KOPT-K1 (cell line): ENCODE measurements around the gene KRT40.

Experiments
- H3K27ac ChIP-seq: fragments of 200-600 bp; sonication (generic); 2 replicates; pipeline ENCODE4 v1.5.1; 2016; ENCODE audit warnings: antibody characterized with exemption, mild to moderate bottlenecking, low read depth, low read length; ENCODE audit not compliant: poor library complexity, severe bottlenecking
- H3K36me3 ChIP-seq: fragments of 200-600 bp; sonication (generic); 2 replicates; pipeline ENCODE4 v1.5.1; 2017; ENCODE audit warnings: antibody characterized with exemption, mild to moderate bottlenecking, low read length, moderate library complexity; ENCODE audit not compliant: insufficient read depth
- H3K9me3 ChIP-seq: fragments of 200-600 bp; sonication (generic); 2 replicates; pipeline ENCODE4 v1.5.1; 2017; ENCODE audit warnings: antibody characterized with exemption, low read length, mild to moderate bottlenecking; ENCODE audit not compliant: insufficient read depth, poor library complexity, severe bottlenecking

KRT40 gene

DNA sequence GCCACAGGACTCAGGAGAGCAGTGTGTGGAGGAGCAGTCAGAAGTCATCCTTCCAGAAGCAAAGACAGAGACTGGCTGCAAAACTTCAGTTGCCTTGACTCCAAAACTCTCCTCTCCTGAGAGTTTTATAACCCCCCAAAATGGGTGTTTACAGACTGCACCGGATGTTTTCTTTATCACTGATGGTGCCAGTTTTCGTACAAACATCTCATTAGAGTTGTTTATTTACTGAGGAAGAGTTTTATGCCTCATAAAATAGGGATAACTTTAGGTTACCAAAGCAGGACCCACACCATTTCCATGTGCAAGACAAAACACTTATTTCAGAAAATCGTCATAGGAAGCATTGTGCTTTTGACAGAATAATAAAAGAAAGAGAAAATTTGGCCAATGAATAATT, at the start of gene KRT40:
TSS of gene KRT40 (minus strand) at position 101 of the 400 bp plus-strand sequence. CDS start at position 48, 53 bp downstream.
- no peaks in the 10 kb centered on the region for H3K36me3 ChIP-seq
- H3K27ac ChIP-seq = no peak within 1 kb of the TSS

DNA sequence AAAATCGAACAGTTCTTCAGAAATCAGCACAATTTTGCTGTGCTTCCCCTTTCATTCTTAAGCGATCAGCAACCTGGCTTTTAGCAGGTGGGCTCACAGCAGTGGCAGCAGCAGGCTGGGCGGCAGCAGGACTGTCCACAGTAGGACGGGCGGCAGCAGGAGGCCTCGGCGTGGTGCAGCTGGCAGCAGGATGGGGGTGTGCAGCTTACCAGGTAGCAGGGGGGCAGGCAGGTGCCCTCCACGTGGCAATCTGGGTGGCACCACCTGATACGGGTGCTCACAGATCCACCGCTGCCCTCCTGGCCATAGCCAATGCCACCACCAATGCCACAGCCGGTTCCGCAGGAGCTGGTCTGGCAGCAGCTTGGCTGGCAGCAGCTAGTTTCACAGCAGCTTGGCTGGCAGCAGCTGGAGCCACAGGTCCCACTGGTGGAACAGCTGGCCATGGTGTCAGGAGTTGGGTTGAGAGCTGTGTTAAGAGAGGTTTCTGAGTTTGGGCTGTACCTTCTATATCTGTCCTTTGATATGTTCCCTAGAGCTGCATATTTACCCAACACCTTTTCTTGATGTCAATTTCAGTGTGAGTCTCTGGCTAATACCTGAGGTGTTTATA, 45.6 kb upstream of the KRT40 start, which contains the start of gene KRTAP1-4:
TSS of gene KRTAP1-4 (minus strand) at position 563 of the 613 bp plus-strand sequence. CDS start at position 446, 117 bp downstream.
- H3K9me3 ChIP-seq = no peaks in the 10 kb centered on the region
- H3K36me3 ChIP-seq = no peaks in the 10 kb centered on the region
- H3K27ac ChIP-seq = no peak within 1 kb of the TSS

More for the DNA sequence above, at the start of gene KRT40:
- no peaks in the 10 kb centered on the region for H3K9me3 ChIP-seq

DNA sequence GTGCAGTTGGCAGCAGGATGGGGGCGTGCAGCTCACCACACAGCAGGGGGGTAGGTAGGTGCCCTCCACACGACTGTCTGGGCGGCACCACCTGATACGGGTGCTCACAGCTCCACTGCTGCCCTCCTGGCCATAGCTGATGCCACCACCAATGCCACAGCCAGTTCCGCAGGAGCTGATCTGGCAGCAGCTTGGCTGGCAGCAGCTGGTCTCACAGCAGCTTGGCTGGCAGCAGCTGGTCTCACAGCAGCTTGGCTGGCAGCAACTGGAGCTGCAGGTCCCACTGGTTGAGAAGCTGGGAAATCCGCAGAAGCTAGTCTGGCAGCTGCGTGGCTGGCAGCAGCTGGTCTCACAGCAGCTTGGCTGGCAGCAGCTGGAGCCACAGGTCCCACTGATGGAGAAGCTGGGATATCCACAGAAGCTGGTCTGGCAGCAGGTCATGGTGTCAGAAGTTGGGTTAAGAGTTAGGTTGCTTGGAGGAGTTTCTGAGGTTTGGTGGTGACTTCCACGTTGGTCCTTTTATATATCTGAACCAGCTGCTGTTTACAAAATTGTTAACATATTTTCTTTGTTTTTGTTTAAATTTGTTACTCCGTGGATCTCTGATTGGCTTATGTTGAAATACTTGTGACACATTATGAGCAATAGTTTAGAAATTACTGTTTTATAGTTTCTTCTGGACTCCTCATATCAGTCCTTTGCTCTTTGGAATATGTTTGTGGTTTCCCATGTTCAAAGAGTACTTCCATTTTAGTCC, 42.8 kb upstream of the KRT40 start, which contains the start of gene KRTAP1-5:
TSS of gene KRTAP1-5 (minus strand) at position 494 of the 757 bp plus-strand sequence. CDS start at position 441, 53 bp downstream.
- Histone ChIP-seq H3K27ac (no peak within 1 kb of the TSS), H3K36me3 (no peaks in the 10 kb centered on the region), H3K9me3 (no peaks in the 10 kb centered on the region)

DNA sequence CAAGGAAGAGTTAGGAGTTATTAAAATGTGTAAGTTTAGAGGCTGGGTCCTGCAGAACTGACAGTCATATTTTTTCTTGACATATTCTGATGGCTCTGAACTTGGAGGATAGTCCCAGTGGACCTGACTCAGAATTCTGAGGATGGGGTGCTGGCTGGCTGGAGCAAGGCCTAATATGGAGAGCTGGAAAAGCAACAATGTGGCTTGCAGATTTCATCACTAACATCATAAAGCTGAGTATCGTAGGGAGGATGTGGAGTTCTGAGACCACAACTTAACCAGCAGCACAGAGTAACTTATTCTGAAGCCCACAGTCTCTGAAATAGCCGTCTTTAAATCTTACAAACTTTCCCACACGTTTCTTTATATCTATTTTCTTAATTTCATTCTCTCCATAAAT, 40.6 kb upstream of the KRT40 start:
- H3K27ac ChIP-seq = no peak overlapping the region
- no peaks in the 10 kb centered on the region for H3K9me3 ChIP-seq
- H3K36me3 ChIP-seq = no peaks in the 10 kb centered on the region

DNA sequence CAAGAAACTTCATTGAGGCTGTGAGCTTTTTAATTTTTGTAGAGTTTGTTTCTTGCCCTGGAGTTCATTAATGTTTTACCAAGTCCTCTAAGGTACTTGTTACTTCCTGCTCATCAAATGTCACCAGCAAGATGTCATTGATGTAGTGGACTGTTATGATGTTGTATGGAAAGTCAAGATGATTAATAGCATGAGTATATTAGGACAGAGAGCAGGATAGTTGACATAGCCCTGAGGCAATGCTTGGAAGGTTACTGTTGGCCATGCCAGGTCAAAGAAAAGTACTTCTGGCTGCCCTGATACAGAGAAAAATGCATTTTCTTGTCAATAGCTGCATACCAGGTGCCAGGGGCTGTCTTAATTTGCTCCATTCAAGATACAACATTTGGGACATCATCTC, 36.2 kb upstream of the KRT40 start:
- no peaks in the 10 kb centered on the region for H3K36me3 ChIP-seq
- H3K27ac ChIP-seq = no peak overlapping the region
- H3K9me3 ChIP-seq = no peaks in the 10 kb centered on the region

DNA sequence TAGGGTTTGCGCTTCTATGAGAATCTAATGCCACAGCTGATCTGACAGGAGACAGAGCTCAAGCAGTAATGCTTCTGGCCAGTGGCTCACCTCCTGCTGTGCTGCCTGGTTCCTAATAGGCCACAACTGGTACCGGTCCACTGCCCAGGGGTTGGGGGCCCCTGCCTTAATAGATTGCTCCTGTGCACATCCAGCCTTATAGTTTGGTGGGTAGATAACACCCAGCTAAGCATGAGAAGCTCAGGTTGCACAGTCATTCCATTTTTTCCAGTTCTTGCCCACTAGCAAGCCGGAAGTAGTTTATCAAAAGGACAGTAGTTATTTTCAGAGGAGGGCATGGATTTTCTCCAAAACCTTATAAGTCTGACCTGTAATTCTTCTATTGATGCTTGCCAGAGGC, 35.3 kb upstream of the KRT40 start:
- Histone ChIP-seq H3K27ac (no peak overlapping the region), H3K9me3 (no peaks in the 10 kb centered on the region), H3K36me3 (no peaks in the 10 kb centered on the region)

DNA sequence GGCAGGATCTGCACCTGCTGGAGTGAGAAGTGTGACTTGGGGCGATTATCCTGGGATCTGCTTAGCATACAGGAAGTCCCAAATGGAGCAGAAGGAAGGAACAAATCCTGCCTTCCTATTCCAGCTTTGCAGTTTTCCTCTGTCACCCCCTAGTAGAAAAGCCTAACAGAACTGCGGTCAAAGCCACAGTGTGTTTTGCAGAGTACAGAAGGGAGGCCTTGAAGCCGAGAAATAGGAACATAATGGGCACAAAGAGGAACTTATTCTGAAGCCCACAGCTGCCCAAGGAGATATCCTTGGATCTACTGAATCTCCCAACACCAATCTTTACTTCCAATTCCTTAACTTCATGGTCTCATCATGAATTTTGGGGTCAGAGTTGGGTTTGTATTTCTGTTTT, 34.4 kb upstream of the KRT40 start:
- Histone ChIP-seq H3K36me3 (no peaks in the 10 kb centered on the region), H3K9me3 (no peaks in the 10 kb centered on the region), H3K27ac (no peak overlapping the region)

DNA sequence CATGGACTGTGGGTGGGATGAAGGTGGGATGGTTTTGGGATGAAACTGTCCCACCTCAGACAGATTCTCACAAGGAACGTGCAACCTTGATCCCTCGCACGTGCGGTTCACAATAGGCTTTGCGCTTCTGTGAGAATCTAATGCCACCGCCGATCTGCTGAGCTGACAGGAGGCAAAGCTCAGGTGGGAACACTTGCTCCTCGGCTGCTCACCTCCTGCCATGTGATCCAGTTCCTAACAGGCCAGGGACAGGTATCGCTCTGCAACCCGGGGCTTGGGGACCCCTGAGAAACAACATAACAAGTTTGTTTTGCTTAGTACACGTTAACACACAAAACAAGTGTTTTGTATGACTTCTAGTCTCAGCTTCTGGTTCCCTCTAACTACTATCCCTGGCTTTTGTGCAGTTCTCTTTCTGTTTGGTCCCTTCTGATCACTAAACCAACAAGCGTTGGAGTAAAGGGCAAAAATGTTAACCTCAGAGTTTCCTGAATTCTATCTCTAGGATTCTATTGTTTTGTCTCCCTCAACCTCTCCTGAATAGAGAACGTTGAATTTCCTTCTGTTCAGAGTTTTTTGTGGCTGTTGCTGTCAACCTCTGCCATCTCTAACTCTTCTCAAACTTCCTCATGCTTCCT, 32.6 kb upstream of the KRT40 start:
- no peak overlapping the region for H3K27ac ChIP-seq
- H3K36me3 ChIP-seq = no peaks in the 10 kb centered on the region
- H3K9me3 ChIP-seq = no peaks in the 10 kb centered on the region

DNA sequence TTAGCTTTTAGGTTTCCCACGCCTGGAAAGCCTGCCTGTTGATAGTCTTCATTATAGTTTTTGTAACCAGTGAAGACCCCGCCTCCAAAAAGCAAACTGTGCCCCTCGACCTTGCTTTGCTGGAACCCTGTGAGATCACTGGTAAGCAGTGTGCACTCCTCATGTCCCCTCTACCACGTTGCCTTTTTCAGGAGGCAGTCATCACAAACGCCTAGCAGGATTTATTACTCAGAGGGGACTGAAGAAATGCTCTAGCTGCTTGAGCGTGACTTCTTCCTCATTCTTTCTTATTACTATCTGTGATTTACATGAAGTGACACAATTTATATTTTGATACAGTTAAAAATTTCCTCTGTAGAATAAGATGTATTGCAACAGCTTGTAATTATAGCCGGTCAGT, 31.3 kb upstream of the KRT40 start:
- no peaks in the 10 kb centered on the region for H3K9me3 ChIP-seq
- H3K27ac ChIP-seq = no peak overlapping the region
- H3K36me3 ChIP-seq = no peaks in the 10 kb centered on the region

DNA sequence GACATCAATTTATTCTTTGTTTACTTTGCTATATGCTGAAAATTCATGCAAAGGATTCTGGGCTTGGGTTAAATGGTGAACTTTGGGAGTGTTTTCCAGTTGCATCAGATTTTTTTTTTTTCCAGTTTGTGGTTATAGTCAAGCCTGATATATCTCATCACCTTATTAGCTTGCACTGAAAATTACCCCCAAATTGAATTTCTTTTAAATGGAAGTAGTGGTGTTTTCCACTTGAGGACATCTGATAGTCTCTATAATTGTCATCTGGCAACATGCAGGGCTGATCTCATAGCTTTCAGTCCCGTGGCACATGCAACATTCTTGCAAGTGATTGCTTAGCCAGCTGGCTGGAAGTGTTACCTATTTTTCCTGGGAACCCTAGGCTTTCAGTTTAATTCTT, 29.5 kb upstream of the KRT40 start:
- Histone ChIP-seq H3K9me3 (no peaks in the 10 kb centered on the region), H3K36me3 (no peaks in the 10 kb centered on the region), H3K27ac (no peak overlapping the region)

DNA sequence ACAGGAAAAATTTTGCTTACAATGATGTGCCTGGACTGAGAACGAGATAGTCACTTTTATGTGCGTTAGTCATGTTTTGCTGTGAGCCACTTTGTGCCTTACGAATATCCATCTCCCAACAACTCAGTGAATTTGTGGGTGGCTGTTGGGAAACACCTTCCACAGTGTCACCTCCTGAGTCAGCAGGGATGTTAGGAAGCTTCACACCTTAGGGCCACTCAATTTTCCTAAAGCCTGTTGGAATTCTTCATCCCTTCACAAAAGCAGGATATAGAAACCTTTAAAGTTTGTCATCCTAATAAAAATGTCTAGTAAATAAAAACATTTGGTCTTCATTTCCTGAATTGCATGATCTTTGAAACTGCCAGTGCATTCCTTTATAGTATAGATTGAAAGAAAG, 29.1 kb upstream of the KRT40 start:
- Histone ChIP-seq H3K27ac (no peak overlapping the region), H3K36me3 (no peaks in the 10 kb centered on the region), H3K9me3 (no peaks in the 10 kb centered on the region)

DNA sequence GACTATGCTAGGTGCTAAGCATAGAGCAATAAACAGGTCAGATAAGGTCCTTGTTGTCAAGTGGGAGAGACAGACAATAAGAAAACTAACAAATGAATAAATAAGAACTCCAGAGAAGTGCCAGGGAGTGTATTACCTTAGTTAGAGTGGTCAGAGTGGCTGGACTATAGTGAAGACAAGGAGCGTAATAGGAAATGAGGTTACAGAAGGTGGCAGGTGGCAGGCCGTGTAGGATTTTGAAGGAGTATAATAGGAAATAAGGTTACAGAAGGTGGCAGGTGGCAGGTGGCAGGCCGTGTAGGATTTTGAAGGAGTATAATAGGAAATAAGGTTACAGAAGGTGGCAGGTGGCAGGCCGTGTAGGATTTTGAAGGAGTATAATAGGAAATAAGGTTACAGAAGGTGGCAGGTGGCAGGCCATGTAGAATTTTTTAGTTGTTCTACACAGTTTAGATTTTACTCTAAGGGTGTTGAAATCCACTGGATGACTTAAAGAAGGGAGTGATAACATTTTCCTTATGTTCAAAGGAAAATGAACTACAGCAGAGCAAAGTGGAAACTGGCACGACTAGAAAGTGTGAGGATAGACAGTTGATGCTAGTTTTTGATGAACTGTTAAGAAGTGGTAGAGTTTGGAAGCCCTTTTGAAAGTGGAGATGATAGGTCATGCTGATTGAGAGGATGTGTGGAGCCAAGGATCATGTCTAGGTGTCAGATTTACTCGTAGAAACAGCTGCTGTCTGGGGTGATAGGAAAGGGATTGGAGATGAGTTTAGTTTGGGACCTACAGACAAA, 28.4 kb upstream of the KRT40 start:
- Histone ChIP-seq H3K36me3 (no peaks in the 10 kb centered on the region), H3K9me3 (no peaks in the 10 kb centered on the region), H3K27ac (no peak overlapping the region)

DNA sequence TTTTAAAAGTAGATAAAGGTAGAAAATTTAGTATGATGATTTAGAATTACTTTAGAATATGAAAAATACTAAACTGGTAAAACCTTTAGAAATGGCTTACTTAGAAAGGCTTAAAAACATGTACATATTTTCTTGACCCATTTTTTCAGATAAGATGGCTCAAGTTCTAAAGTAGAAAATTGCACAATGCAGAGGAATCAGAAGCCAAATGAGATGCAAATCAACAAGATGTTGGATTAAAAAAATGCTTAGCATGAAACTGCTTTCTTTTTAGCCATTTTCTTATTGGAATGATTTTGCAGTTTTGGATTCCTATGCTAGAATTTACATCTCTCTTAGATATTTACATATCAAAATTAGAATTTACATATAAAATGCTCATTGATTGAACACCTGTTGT, 26.3 kb upstream of the KRT40 start:
- H3K27ac ChIP-seq = no peak overlapping the region

DNA sequence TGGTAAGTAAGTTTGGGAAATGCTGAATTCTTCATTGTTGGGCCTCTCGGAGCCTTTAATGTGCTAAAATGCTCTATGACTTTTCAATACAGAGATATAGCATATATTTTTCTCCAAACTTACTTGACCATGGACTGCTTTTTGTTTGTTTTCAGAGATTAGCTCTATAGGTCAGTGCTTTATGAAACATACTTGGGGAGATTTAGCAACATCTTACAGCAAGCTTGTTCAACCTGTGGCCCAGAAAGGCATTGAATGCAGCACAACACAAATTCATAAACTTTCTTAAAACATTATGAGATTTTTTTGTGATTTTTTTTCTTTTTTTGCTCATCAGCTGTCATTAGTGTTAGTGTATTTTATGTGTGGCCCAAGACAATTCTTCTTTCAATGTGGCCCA, 25.8 kb upstream of the KRT40 start:
- Histone ChIP-seq H3K36me3 (no peaks in the 10 kb centered on the region), H3K27ac (no peak overlapping the region), H3K9me3 (no peaks in the 10 kb centered on the region)

More for the DNA sequence above, 26.3 kb upstream of the KRT40 start:
- H3K9me3 ChIP-seq = no peaks in the 10 kb centered on the region
- no peaks in the 10 kb centered on the region for H3K36me3 ChIP-seq

DNA sequence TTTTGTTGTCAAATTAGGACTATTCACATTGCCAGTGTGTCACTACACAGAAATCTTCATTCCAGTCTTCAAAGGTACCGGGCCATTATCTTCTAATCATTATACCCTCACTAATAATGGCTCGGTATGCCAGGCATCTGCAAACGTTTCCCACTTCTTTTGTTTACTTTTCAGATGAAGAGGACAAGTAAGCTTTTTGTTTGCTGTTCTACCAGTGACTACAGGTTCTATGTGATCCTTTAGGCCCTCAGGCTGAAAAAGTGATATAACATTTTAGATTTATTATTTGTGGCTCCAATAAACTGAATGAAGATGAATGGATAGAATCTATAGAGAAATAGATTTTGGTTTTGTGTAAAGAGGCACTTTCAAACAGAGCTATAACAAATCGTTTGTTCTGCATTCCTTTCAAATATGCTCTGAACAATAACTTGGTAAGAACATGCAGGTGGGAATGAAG, 25.2 kb upstream of the KRT40 start:
- Histone ChIP-seq H3K36me3 (no peaks in the 10 kb centered on the region), H3K27ac (no peak overlapping the region), H3K9me3 (no peaks in the 10 kb centered on the region)
